Measurements from ENCODE around the gene EME2.

Gene EME2

DNA sequence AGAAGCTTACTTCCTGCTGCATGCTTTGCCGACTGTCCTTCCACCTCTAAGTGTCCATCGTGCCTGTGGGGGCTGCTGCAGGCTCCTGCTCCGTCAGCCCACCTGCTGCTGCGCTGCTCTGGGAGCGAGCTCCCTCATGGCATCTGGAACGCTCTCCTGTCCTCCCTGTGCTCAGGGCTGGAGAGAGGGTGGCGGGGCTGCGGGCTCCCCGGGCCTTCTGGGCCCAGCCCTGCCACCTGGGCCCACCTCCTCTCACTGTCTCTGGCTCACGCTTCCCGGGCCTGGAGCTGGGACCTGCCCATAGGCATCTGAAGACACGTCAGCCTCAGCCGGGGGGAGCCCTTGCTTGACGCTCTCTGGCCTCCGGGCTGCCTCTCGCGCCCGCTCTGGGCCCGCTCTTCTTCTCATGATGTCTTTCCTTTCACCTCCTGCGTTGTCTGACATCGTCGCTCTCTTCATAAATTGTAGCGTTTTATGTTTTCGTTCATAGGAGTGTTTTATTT is 28.2 kb upstream of the EME2 start:
- DNase-seq (ENCODE audit: insufficient read length, low spot score) = no peak
- no peak for FAIRE-seq

DNA sequence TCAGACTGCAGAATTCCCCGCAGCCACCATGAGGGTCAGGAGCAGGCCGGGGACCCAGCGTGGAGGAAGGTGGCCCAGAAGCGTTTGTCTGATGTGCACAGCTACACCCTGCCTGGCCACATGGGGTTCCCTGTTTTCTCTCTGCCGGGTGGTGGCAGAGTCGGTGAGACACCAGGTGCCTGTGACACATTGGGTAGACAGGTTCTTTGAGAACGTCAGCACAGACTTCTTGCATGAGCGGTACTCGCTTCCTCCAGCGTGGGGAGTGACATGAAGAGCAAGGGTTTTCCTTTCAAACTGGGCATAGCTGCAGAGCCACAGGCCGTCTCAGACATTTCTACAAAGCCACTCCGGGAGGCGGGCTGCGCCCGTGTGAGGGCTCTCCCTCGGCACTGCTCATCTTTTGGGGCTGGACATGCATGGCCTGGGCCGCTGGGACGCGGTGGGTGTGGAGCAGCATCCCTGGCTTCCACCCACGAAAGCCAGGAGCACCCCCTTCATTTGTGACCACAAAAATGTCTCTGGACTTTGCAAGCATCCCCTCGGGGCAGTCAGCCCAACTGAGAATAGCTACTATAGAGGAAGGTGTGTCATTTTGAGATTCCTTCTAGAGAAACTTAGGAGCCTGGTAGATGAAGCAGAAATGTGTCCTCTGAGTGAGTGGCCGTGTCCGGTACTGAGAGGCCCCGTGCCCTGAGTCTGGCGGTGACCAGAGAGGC is 27.3 kb upstream of the EME2 start:
- no peak for FAIRE-seq

DNA sequence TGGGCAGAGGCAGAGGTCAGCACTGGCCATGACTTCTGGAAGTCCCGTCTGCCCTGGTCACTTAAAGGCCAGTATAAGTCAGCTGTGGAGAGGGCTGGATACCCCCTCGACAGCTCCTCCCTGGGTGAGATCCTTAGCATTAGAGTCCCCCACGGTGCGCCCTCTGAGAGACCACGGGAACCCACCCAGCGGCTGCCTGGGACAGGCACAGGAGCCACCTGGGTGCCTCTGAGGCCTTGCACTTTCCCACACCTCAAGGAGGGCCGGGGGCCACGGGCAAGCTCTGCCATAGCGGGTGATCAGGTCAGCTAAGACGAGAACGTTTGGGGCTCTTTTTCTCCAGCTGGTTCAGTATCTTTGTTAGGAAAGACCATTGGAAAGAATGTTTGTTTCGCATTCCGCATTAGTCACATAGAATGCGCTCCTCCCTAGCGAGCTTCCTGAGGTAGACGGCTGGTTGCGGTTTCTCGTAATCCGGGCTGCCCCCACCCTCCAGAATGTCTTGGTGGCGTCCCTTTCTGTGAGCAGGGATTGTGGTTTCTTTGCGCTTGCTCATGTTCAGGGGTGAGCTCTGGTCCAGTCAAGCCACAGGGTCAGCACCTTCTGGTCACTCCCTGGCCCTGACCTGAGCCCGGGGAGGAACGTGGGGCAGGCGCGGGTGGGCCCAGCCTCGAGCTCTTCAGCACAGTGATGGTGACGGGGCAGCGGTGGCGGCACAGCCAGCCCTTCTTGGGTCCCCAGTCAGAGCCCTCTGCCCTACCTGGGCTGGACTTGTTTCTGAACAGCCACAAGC is 26.5 kb upstream of the EME2 start:
- DNase-seq (ENCODE audit: insufficient read length, low spot score) (no peak), FAIRE-seq (no peak)

More for the DNA sequence above, 27.3 kb upstream of the EME2 start:
- no peak for DNase-seq (ENCODE audit: insufficient read length, low spot score)

DNA sequence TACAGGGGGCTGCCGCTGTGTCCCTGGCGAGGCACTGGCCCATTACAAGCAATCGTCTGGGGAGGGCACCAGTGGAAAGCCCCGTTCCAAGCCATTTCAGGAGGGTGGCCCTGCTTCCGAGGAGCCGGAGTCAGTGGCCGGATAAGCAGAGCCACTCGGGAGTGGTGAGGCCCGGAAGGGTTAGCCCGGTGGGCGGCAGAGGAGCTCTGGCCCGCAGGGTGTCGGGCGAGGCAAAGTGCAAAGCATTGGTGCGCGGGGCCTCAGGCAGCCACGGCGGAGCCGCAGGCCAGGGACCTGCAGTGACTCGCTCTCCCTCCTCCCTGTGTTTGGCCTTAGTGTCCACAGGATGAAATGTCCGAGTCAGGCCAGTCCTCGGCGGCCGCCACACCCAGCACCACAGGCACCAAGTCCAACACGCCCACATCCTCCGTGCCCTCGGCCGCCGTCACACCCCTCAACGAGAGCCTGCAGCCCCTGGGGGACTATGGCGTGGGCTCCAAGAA is 25.9 kb upstream of the EME2 start:
- DNase-seq (ENCODE audit: insufficient read length, low spot score) = no peak
- FAIRE-seq = no peak

DNA sequence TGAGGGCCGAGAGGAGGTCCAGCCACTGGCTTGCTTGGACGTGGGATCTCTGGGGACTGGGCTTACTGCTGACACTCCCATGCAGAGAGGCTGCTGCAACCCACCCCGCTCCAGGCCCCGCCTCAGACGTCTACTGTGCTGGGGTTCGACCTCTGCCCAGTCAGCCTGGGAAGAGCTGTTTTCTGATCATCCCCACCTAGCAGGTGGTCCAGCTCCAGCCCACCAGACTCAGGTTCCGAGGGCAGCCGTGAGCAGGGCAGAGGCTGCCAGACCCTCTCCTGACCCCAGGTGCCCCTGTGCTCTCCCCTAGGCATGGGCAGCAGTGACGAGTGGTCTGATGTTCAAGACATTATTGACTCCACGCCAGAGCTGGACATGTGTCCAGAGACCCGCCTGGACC is 24.7 kb upstream of the EME2 start:
- no peak for FAIRE-seq
- no peak for DNase-seq (ENCODE audit: insufficient read length, low spot score)

DNA sequence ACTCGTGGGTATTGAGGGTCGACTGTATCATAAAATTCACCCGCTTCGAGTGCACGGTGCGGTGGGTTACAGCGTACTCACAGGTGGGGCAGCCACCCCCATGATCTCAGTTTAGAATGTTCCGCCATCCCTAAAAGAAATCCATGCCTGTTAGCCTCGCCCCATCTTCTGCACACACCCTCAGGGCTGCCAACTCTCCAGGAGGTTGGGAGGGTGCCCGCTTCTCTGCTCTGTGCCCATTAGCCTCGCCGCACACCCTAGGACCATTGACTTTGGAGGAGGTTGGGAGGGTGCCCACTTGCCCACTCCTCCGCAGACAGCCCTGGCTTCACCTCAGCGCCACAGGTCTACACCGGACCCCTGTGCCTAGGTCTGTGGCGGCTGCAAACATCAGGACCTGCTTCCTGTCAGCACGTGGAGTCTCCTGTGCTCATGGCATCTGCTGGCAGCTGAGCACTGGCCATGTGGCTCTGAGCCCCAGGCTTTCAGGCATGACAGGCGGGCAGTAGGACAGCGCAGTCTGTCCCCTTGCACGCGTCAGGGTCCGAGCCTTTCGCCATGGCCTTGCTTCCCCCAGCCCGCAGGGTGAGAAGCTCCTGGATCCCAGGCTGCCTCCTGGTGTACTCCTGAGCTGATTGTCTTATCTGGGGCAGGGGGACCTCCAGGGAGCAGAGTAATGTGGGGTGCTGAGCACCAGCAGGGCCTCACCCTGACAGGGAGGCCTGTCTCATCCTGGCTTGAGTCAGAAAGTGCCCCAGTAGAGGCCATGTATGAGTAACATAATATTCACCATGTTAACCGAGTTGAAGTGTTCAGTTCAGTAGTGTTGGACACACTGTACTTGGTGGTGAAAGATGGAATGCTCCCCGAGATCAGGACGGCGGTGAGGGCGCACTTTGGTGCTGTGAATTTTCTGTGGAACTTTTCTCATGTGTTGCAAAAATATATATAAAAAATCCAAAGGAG is 23.2 kb upstream of the EME2 start:
- no peak for DNase-seq (ENCODE audit: insufficient read length, low spot score)

DNA sequence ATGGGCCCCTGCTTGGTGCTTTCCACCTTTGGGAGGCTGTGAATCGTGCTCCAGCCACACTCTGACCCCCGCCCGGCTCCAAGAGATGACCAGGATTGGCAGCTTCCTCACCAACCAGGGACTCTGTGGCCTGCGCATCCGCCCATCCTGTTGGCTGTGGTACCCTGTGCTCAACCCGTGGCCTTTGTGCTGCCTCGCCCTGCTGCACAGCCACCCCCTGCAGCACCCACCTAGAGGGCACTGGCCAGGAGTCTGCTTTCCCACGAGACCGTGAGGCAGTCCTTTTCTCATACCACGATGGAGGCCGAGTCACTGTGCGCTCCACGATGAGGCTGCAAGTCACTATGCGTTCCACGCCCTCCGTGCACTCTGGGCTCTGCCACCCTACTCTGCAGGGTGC is 20.7 kb upstream of the EME2 start:
- DNase-seq (ENCODE audit: insufficient read length, low spot score) (no peak), FAIRE-seq (no peak)

More for the DNA sequence above, 23.2 kb upstream of the EME2 start:
- no peak for FAIRE-seq

DNA sequence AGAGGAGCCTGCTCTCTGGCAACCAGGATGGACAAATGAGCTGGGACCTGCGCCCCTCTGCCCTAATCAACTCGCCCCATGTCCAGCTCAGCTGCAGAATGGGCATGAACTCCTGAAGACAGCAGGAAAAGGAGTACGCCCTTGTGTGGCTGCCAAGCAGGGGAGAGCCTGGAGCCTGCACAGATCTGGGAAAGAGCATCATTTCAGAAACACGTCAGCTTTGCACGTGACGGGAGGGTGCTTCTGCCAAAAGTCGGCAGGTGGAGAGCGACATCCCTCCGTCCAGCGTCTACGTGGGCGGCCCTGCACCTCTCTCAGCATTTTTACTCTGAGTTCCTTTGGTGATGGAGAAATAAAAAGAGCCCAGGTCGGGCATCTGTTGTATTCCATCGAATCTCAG is 19.8 kb upstream of the EME2 start:
- DNase-seq (ENCODE audit: insufficient read length, low spot score) = no peak
- no peak for FAIRE-seq

DNA sequence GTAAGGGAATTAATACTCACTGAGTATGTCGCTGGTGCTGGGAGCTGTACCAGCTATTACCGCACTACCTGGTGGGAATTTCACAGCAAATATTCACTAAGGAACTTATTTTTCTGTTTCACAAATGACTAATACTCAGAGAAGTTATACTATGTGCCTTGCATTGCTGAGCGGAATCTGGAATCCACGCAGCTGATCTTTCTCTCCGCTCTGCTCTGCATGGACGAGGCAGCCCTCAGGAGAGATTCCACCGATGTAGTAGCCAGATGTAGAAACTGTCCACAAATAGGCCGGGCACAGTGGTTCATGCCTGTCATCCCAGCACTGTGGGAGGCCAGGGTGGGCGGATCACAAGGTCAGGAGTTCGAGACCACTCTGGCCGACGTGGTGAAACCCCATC is 18.4 kb upstream of the EME2 start:
- no peak for DNase-seq (ENCODE audit: insufficient read length, low spot score)
- FAIRE-seq = no peak

DNA sequence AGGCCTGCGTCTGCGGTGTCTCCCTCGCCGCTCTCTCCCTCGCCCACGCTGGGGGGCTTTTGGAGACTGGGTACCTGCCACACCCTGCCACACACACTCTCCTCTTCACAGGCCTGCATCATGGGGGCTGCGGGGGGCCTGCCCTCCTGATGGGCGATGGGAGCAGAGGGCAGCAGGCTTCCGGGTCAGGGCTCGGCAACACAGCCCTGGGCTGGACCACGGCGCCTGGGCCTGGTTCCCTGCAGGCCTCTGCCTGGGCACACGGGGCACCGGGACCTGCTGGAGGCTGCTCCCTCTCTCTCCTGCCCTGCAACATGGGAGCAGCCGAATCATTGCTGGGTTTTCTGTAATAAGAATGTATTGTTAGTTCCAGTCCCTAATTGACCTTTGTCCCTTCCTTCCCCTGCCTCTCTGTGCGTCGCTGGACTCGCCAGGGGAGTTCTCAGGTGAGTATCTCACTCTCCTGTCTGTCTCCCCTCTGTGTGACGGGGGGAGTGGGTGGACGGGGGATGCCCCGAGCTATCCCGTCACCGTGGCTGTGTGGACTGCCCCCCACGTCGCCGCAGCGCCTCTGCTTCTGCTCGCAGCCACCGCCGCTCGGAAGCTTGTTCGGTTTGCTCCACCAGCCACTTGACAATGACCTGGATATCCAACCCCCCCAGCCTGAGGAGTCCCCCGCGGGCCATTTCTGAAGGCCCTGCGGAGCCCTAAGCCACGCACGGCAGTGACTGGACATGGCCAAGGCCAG is 14.7 kb upstream of the EME2 start:
- DNase-seq (ENCODE audit: insufficient read length, low spot score) (no peak), FAIRE-seq (no peak)

DNA sequence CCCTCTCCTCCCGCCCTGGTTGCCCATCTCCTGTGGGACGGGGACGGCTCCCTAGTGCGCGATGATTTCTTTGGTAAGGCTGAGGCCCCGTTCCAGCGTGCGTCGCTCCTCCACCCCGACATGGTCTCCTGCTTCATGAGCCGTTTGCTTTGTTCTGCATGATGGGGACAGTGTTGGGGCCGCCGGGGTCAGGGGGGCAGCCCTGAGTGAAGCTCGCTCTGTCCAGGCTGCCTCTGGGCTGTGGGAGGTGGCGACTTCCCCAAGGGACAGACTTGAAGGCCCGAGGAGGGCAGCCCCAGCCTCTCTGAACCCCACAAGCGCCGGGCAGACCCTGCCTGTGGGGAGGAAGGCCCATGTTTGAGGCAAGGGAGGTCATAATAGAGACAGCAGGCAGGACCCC is 13.7 kb upstream of the EME2 start:
- FAIRE-seq (no peak), DNase-seq (ENCODE audit: insufficient read length, low spot score) (no peak)

DNA sequence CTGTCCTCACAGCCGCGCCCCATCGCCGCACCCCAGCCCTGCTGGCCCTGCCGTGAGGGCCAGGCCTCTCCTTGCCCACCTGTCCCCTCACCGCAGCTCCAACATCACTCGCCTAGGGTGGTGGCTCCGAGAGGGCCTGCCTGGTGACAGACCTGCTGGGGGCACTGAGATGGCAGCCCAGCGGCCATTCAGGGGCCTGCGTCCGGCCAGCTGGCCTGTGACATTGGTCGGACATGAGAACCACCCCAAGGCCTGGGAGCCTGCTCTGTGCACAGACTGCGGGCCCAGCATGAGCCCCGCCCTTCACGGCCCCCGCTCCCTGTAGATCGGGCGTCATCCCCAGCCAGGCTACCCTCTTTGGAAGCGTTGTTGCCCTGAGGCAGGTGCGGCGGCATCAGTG is 13.1 kb upstream of the EME2 start:
- DNase-seq (ENCODE audit: insufficient read length, low spot score) (no peak), FAIRE-seq (no peak)

DNA sequence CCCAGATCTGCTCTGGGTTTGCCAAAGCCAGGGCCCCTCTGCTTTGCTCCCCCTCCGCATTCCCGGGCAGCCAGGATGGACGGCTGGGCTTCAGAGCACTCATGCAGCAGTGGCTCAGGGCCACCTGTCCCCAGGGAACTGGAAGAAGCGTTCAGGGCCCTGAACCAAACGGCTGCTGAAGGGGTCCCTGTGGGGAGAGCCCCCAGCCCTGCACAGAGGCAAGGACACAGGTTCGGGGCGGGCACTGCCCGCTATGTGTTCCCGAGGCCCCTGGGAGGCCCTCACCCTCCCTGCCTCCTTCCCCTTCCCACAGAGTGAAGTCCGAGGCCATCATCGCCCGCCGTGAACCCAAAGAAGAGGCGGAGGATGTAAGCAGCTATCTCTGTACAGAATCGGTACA is 11.7 kb upstream of the EME2 start:
- DNase-seq (ENCODE audit: insufficient read length, low spot score) (no peak), FAIRE-seq (no peak)

DNA sequence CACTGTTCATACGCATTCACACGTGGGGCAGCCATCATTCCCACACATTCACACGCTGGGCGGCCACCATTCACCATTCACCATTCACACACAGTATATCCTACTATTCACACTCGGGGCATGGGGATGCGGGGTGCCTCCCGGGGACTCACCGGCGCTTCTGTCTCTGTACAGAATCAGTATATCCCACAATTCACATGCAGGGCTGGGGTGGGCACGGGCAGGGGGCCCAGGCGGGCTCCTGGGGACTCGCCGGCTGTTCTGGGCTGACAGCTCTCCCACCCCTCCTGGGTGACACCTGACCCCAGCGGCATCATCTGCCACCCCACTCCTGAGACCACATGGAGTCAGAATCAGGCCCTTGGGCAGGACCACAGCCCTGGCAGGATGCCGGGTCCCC is 10.9 kb upstream of the EME2 start:
- no peak for DNase-seq (ENCODE audit: insufficient read length, low spot score)
- no peak for FAIRE-seq

DNA sequence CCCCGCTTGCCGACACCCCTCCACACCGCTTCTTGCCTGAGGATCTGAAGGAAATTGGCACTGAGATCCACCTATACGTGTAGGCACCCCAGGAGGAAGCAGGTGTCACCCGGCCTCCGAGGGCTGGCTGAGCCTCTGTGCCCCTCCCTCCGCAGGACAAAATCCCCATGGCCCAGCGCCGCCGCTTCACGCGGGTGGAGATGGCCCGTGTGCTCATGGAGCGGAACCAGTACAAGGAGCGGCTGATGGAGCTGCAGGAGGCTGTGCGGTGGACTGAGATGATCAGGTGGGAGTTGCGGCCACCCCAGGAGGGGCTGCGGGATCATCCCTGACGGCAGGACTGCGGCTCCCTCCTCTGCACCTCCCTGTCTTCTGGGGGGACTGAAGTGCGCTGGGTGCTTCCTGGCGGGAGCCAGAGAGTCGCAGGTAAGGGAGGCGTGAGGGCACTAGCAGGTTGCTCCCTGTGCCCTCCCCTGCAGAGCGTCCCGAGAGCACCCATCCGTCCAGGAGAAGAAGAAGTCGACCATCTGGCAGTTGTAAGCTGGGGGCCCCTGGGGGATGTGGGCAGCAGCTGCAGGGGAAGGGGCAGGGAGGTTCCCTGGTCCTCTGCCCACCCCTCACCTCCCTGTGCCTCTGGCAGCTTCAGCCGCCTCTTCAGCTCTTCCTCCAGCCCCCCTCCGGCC is 10.3 kb upstream of the EME2 start:
- FAIRE-seq (no peak), DNase-seq (ENCODE audit: insufficient read length, low spot score) (no peak)

DNA sequence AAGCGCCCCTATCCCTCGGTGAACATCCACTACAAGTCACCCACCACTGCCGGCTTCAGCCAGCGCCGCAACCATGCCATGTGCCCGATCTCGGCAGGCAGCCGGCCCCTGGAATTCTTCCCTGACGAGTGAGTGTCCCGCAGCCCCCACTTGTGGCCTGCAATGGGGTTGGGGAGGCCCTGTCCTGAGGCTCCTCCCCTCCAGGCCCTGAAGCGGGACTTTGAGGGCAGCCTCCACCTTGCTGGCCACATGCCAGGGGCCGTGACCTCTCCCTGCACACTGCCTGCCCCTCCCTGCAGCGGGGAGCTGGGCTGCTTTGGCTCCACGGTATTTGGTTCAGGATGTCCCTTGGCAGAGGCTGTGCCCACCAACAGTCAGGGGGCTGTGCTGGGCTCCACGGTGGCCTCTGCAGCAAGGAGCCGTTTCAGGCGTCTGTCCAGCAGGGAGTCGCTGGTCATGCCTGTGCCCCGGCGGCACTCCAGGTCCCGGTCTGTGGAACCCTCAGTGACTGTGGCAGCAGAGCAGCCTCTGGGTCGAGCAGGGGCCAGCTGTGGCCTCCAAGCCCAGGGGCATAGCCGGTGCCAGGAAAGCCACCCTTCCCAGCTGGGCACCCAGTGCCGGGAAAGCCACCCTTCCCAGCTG is 9.6 kb upstream of the EME2 start:
- no peak for FAIRE-seq

DNA sequence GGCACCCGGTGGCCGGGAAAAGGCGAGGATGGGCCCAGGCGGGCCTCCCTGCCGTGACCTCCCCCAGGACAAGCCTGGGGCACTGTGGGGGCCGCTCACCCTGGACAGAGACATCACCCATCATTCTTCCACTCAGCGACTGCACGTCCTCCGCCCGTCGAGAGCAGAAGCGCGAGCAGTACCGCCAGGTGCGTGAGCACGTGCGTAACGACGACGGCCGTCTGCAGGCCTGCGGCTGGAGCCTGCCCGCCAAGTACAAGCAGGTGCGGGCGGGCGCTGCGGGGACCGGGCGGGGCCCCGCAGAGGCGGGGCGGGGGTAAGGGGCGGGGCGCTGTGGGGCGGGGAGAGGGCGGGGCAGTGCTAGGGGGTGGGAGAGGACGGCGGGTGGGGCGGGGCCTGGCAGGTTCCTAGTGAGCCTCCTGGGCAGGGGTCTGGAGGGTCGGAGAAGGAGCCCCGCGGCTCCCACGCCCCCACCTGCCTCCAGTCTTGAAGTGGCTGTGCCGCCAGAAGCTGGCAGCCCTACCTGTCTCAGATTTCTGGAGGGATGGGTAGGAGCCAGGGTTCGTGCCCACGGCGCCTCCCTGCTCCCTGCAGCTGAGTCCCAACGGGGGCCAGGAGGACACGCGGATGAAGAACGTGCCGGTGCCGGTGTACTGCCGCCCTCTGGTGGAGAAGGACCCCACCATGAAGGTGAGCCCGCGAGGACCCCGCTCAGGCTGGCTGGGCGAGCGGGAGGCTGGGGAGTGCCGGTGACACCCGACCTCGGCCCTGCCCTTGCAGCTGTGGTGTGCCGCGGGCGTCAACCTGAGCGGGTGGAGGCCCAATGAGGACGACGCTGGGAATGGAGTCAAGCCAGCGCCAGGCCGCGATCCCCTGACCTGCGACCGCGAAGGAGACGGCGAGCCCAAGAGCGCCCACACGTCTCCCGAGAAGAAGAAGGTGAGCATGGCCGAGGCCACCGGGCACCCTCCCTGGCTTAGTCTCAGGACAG is 8.8 kb upstream of the EME2 start:
- no peak for DNase-seq (ENCODE audit: insufficient read length, low spot score)
- FAIRE-seq = no peak

More for the DNA sequence above, 9.6 kb upstream of the EME2 start:
- no peak for DNase-seq (ENCODE audit: insufficient read length, low spot score)

DNA sequence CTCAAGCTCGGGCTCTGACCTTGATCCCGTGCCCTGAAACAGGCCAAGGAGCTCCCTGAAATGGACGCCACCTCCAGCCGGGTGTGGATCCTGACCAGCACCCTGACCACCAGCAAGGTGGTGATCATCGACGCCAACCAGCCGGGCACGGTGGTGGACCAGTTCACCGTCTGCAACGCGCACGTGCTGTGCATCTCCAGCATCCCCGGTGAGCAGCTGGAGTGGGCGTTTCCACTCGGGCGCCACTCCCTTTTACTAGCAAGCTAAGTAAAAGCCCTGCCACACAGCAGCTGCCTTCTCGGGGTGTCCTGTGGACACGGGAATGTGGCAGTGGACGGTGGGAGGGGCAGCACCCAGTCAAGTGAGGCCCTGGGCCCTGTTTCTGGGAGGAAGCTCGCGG is 7.6 kb upstream of the EME2 start:
- FAIRE-seq = no peak
- DNase-seq (ENCODE audit: insufficient read length, low spot score) = no peak

All from GM19239 (cell line).